AG10803 (cell line): ENCODE measurements around the gene CLCN6.

ENCODE experiments used
- DNase-seq: peaks from one replicate; pipeline ENCODE4 v3.0.0; 2010; ENCODE audit warnings: low read depth
- H3K4me3 ChIP-seq: 2 replicates; pipeline ENCODE4 v1.5.1; 2011; ENCODE audit warnings: mild to moderate bottlenecking, low read length, control low read depth
- CTCF ChIP-seq: conservative IDR thresholded peaks from 2 replicates; pipeline ENCODE4 v1.5.1; 2011; ENCODE audit warnings: mild to moderate bottlenecking, low read length, control low read depth, inconsistent platforms

Gene CLCN6

GRCh38 chr1:11868331-11868980, 62.5 kb downstream of the CLCN6 start:
- TF ChIP-seq CTCF = no peak
- H3K4me3 ChIP-seq = no peak overlapping the region
- DNase-seq = no peak

GRCh38 chr1:11869104-11869503, 63.1 kb downstream of the CLCN6 start:
- TF ChIP-seq CTCF = no peak
- no peak for DNase-seq
- H3K4me3 ChIP-seq = no peak overlapping the region

GRCh38 chr1:11869650-11870207, 63.7 kb downstream of the CLCN6 start:
- TF ChIP-seq CTCF = no peak
- no peak for DNase-seq
- no peak overlapping the region for H3K4me3 ChIP-seq

- H3K4me3 ChIP-seq = no peak overlapping the region
Measured at GRCh38 chr1:11872545-11872944, 66.6 kb downstream of the CLCN6 start.

GRCh38 chr1:11873395-11874257, 67.6 kb downstream of the CLCN6 start:
- no peak overlapping the region for H3K4me3 ChIP-seq
- no peak for DNase-seq
- no peak for TF ChIP-seq CTCF

More at GRCh38 chr1:11872545-11872944, 66.6 kb downstream of the CLCN6 start:
- DNase-seq = no peak
- no peak for TF ChIP-seq CTCF

DNA sequence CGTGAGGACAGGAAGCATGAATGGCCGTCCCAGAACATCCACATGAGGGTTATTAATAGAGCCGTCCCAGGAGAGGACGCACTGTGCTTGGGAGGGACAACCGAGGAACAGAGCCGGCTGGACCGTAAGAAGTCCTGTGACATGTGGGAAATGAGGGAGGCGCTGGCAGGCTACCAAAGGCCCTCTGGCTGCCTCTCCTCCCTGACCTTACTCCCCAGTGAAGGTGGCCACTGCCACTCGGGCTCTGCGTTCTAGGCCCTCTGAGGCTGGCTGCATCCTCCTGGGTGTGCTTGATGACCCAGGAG, 68.2 kb downstream of the CLCN6 start:
- TF ChIP-seq CTCF = no peak
- H3K4me3 ChIP-seq = no peak overlapping the region
- DNase-seq = no peak

DNA sequence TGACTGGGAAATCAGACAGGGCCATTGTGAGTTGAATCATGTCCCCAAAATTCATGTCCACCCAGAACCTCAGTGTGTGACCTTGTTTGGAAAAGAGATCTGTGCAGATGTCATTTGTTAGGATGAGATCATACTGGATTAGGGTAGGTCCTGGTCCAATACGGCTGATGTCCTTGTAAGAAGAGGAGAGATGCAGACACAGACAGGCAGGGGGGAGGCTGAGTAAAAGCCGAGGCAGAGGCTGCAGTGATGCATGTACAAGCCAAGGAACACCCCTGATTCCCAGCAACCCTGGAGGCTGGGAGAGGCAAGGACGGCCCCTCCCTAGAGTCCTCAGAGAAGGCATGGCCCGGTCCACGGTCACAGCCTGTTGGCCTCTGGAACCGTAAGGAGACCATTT, 68.6 kb downstream of the CLCN6 start:
- no peak for TF ChIP-seq CTCF

More for the DNA sequence above, 68.6 kb downstream of the CLCN6 start:
- no peak overlapping the region for H3K4me3 ChIP-seq
- DNase-seq = no peak
